HG02884 (cell line): ENCODE results near the gene TAF1L.
"Not testable (repeated sequence)": the region's sequence is repeated elsewhere in the genome, so short reads cannot be mapped to it uniquely, and the experiment has no call there.

Experiments used
- ATAC-seq: cut with Tn5 transposase; IDR thresholded peaks from one replicate; pipeline ENCODE4 v1.9.1; 2021; ENCODE audit warnings: mild to moderate bottlenecking, moderate library complexity; ENCODE audit not compliant: unreplicated experiment

The TAF1L gene, protein sequence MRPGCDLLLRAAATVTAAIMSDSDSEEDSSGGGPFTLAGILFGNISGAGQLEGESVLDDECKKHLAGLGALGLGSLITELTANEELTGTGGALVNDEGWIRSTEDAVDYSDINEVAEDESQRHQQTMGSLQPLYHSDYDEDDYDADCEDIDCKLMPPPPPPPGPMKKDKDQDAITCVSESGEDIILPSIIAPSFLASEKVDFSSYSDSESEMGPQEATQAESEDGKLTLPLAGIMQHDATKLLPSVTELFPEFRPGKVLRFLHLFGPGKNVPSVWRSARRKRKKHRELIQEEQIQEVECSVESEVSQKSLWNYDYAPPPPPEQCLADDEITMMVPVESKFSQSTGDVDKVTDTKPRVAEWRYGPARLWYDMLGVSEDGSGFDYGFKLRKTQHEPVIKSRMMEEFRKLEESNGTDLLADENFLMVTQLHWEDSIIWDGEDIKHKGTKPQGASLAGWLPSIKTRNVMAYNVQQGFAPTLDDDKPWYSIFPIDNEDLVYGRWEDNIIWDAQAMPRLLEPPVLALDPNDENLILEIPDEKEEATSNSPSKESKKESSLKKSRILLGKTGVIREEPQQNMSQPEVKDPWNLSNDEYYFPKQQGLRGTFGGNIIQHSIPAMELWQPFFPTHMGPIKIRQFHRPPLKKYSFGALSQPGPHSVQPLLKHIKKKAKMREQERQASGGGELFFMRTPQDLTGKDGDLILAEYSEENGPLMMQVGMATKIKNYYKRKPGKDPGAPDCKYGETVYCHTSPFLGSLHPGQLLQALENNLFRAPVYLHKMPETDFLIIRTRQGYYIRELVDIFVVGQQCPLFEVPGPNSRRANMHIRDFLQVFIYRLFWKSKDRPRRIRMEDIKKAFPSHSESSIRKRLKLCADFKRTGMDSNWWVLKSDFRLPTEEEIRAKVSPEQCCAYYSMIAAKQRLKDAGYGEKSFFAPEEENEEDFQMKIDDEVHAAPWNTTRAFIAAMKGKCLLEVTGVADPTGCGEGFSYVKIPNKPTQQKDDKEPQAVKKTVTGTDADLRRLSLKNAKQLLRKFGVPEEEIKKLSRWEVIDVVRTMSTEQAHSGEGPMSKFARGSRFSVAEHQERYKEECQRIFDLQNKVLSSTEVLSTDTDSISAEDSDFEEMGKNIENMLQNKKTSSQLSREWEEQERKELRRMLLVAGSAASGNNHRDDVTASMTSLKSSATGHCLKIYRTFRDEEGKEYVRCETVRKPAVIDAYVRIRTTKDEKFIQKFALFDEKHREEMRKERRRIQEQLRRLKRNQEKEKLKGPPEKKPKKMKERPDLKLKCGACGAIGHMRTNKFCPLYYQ (N-terminal part only)

DNA sequence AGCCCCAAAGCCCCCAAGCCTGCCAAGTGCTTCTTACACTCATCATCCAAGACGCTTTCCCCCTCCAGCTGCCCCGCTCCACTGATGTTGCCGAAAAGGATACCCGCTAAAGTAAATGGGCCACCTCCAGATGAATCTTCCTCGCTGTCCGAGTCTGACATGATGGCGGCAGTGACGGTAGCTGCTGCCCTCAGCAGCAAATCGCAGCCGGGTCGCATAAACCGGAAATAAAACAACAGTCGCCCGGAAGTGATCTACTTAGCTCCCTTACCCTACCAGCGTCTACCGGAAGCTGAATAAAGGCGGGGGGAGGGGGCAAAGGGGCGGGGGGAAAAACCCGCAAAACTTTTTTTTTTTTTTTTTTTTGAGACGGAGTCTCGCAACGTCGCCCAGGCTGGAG is at the start of gene TAF1L:
Gene TAF1L (minus strand): TSS at position 308 of the 400 bp plus-strand sequence. CDS start 90 bp downstream, at position 218.
- ATAC-seq = no peak

DNA sequence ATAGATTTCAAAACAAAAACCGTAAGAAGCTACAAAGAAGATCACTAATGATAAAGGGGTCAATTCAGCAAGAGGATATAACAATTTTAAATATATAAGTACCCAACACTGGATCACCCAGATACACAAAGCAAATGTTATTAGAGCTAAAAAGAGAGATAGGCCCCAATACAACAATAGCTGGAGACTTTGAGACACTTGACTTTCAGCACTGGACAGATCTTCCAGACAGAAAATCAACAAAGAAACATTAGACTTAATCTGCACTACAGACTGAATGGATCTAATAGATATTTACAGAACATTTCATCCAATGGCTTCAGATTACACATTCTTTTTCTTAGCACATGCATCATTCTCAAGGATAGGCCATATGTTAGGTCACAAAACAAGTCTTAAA is 46.3 kb upstream of the TAF1L start:
- ATAC-seq = no peak

DNA sequence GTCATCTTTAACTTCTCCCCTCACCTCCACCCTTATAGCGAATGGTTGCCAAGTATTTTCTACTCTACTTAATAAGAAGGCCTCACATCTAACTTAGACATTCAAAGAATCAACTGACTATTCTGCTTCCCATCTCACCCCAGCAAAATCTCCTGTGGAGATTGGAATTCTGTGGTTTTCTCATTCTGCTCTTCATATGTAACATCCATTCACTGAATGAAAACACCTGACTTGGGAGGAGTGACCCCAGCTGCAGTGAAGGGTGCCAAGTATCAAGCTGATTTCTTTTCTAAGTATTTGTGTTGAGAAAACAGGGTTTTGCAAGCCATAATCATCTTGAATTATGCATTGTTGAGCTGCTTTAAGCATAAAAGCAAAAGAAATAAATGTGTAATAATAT is 42.5 kb upstream of the TAF1L start:
- no peak for ATAC-seq

DNA sequence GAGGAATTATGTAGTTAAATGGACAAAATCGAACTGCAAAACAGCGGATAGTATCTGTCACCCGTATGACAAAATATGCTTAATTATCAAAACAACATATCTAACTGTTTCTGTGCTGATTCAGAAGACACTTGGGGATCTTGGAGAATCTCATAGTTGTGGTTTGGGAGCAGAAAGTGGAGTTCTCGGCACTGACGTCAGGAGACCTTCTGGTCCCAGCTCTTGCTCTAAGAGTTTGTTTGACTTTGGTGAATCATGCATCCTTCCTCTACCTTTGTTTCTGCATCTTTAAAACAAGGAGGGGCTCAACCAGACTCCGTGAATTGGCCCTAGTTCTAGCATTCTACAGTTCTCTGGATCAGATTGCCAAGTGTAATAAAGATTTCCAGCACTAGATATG is 37.0 kb upstream of the TAF1L start:
- no peak for ATAC-seq

DNA sequence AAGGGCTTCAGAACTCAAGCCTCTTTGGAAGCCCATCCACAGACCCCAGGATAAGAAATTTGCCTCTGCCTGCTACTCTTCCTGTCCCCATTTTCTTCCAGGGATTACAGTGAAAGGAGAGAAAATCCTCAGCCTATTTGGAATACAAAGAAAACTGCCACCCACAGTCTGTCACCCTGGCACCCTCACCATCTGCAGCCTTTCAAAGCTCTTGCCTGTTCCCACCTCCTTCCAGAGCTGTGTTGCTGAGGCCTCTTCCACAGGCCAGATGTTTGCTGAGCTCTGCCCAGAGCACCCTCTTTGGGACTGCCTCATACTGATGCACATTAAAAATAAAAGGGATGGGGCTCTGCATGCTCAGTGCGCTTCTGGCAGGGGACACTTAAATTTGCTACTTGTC is 35.9 kb upstream of the TAF1L start:
- ATAC-seq = no peak

DNA sequence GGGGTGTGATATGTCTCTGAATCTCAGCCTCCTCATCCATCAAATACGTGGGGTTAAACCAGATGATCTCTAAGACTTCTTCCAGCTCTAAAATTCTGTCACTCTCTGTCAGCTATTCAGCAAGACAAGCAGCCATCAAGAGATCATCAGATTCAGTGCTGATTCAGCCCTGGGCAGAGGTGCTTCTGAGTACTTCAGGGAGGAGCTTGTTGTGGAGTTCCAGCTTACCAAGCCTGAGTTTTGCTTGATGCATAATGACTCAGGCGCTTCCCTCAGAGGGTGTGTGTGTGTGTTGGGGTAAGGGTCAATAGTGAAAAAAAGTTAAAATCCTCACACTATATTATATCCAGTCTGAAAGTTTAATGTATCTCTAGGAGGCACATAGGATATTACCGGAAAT is 29.6 kb upstream of the TAF1L start:
- no peak for ATAC-seq

DNA sequence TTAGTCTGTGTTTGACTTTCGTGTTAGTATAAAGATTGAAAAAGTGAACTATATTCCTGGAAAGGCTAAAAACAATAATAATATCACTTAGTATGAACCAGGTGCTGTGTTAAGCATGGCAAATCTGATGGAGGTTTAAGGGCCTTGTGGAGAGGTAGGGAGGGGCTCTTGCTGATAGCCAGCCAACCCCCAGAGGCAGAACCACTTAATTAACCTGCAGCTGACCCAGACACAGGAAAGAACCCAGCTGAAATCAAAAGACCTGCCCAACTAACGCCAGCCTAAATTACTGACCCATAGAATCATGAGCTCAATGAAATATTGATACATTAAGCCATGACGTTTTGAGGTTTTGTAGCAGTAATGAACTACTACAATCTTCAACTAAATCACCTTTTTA is 28.3 kb upstream of the TAF1L start:
- no peak for ATAC-seq

DNA sequence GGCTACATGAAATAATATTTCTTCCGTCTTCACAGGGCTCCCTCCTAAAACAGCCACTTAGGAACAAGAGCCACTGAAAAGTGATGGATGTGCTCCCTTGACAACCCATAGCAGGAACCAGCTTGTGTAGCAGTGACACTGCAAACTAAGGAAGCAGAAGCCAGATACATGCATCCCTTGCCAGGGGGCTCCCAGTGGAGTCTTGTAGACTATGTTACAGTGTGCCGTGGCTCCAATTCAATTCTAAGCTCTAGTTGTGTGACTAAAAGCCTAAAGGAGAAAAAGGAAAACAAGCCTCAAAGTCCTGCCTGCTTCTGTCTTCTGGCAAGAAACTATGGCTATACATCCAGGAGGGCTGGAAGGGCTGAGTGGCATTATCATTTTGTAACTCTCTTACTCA is 12.2 kb upstream of the TAF1L start:
- ATAC-seq = no peak

DNA sequence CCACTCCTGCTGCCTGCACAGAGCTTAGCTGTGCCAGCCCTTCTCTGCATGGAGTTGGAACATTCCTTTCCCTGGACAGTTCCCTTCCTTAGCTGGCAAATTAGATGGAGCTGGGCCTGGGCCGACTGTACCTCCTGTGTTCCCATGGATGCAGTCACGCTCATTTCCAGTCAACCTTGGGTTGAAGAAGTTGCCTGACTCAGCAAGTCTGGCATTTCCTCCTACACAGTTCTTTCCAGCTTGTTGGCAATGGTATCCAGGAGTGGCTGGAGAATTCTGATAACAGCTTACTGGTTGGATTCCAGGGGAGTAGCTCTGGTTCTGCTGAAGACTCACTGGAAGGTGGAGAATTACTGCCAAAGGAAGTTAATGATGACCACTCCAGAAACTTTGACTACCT is 9.2 kb upstream of the TAF1L start:
- no peak for ATAC-seq

DNA sequence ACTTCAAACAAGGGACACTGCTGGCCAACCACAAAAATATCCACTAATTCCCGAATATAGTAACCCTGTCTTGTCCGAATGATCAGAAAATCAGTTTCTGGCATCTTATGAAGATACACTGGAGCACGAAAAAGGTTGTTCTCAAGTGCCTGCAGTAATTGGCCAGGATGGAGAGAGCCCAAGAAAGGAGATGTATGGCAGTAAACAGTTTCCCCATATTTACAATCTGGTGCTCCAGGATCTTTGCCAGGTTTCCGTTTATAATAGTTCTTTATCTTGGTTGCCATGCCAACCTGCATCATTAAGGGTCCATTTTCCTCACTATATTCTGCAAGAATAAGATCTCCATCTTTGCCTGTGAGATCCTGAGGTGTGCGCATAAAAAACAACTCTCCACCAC is 2.3 kb downstream of the TAF1L start:
- not testable (repeated sequence) for ATAC-seq

DNA sequence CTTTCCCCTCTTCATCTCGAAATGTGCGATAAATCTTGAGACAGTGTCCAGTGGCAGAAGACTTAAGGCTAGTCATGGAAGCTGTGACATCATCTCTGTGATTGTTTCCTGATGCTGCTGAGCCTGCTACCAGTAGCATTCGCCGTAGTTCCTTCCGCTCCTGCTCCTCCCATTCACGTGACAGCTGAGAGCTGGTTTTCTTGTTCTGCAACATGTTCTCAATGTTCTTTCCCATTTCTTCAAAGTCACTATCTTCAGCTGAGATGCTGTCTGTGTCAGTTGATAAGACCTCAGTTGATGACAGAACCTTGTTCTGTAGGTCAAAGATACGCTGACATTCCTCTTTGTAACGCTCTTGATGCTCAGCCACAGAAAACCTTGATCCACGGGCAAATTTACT is 3.5 kb downstream of the TAF1L start:
- no peak for ATAC-seq

DNA sequence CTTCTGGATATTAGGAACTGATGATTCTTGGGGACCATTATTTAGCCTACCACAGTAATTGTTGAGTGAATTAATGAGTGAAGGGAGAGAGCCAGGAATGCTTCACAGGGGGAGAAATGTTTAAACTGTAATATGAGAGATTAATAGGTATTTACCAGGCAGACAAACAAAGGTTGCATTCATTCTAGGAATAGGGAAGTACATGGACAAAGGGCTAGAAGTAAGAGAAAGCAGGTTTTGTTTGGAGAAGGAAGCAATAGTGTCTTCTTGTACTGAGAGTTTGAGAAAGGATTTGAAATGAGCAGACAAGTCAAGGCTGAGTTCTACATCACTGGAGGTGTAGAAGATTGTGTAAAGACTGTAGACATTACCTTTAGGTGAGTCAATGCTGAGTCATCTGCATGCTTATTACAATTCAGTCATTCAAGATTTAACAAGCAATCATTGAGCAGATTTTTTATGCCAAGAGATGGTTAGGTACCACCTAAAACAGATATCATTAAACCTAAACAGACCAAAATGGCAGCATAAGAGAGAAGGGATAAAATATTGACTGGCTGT is 8.0 kb downstream of the TAF1L start:
- ATAC-seq = no peak

DNA sequence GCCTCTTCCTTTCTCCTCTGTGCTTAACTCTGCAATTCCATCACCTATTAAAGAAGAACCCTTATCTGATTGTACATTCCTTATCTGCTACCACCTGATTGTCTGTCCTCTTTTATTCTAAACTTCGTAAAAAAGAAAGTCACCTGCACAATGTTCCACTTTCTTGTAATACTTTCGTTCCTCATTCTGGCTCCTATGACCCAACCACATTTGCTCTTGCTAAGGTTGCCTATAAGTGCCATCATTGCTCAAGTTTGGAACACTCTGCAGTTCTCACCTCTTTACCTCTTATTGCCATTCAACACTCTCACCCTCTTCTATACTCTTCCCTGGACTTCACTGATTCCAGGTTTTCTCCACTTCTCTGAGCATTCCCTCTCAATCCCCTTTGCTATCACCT is 10.1 kb downstream of the TAF1L start:
- no peak for ATAC-seq

DNA sequence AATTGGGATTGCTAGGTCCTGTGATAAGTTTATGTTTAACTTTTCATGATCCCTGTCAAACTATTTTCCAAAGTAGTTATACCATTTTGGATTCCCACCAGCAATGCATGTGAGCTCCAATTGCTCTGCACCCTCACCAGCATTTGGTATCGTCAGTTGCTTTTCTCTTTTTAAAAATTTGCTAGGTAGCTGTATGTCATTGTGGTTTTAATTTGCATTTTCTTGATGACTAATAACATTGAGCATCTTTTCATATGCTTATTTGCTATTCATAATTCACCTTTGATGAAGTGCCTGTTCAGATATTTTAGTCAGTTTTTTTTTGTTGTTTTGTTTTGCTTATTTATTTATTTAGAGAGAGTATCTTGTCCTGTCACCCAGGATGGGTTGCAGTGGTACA is 12.5 kb downstream of the TAF1L start:
- no peak for ATAC-seq

DNA sequence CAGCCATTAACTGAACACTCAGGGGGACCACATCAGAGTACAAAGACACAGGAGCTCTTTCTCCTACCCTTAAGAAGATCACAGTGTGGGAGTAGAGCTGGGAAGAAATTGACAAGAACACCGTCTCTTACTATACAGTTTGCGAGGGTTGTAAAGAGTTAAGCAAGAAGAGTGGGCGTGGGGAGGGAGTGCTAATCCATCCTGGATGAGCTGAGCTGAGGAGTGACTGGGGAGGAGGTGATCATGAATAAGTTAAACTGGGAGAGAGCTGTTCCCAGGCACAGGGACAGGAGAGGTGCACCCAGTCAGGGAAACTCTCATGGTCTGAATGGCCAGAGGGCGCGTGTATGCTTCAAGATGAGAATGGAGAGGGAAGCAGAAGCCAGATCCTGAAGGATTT is 17.2 kb downstream of the TAF1L start:
- ATAC-seq = no peak

DNA sequence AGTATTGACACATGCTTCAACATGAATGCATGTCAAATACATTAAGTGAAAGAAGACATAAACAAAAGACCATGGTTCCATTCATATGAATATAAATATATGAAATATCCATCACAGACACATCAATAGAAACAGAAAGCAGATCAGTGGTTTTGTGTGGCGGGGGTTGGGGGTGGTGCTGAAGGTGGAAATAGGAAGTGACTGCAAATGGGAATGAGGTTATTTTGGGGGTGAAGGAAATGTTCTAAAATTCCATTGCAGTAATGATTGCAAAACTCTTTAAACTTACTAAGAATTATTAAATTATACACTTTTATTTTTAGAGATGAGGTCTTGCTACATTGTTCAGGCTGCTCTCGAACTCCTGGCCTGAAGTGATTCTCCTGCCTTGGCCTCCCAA is 28.7 kb downstream of the TAF1L start:
- ATAC-seq = no peak

DNA sequence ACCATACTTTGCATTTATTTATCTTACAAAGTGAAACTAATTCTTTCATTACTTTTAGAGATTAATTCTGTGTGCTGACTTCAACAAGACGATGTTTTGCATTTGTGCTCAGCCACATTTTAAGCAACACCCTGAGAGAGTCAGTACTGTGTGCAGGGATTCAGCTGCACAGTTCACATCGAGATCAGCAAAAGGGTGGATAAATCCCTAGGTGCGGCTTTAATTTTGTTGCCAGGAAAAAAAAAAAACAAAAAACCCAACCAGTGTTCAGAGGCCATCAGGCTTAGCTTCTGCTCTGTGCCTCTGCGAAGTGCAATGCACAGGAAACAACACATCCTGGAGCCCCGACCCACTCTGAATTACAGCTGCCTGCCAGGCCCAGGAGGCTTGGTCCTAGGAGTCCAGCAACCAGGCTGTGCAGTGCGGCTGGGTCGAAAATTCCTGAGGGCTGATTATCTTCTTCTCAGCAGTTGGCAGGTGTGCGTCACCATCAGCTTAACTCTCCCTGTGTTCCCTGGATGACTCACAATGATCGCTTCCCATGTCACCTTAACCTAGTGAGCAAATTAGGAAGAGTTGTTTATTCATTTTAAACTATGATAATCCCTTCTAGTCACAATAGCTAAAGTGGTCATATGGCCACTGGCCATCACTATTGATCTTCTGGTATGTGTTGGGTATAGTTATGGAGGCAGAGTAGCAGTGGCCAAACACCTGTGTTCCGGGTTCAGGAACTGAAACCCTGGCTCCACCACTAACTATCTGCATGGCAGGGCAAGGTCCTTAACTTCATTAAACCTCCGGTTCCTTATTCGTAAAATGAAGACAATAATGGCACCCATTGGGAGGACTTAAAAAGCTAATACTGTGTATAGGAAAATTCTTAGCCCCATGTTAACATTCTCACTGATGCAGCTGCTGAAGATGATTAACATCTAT is 31.3 kb downstream of the TAF1L start:
- ATAC-seq = peak; percentile 65

DNA sequence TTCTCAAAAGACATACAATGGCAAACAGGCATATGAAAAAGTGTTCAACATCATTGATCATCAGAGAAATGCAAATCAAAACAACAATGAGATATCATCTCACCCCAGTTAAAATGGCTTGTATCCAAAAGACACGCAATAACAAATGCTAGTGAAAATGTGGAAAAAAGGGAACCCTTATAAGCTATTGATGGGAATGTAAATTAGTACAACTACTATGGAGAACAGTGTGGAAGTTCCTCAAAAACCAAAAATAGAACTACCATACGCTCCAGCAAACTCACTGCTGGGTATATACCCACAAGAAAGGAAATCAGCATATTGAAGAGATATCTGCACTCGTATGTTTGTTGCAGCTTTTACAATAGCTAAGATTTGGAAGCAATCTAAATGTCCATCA is 36.4 kb downstream of the TAF1L start:
- not testable (repeated sequence) for ATAC-seq

DNA sequence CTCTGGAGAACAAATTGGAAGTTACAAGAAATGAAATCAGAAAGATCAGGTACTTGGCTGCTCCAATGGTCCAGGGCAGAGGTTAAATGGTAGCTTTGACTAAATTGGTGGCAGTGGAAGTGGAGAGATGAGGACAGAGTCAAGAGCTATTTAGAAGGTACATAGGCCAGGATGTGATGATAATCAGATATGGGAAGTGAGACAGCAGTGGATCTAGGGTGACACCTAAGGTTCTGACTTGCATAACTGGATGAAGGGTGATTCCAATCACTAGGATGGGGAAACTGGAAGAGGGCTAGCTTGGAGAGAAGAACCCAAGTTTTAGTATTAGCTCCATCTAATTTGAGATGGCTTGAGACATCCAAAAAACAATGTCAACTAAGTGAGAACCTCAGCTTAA is 38.5 kb downstream of the TAF1L start:
- ATAC-seq = no peak
